Loucy (cell line): ENCODE measurements around the gene RPS6KA2.
"Not testable (repeated sequence)": the region's sequence is repeated elsewhere in the genome, so short reads cannot be mapped to it uniquely, and the experiment has no call there.

Source experiments
- EZH2phosphoT487 ChIP-seq: fragments of 200-600 bp; IDR thresholded peaks from 2 replicates; pipeline ENCODE4 v1.6.1; 2018; ENCODE audit warnings: antibody characterized with exemption, mild to moderate bottlenecking, moderate library complexity, borderline replicate concordance
- TF ChIP-seq, protein P1 (sequence below): fragments of 200-600 bp; sonication (generic); conservative IDR thresholded peaks from 2 replicates; pipeline ENCODE4 v1.5.1; 2014; ENCODE audit warnings: mild to moderate bottlenecking, antibody characterized with exemption, low read length

DNA sequence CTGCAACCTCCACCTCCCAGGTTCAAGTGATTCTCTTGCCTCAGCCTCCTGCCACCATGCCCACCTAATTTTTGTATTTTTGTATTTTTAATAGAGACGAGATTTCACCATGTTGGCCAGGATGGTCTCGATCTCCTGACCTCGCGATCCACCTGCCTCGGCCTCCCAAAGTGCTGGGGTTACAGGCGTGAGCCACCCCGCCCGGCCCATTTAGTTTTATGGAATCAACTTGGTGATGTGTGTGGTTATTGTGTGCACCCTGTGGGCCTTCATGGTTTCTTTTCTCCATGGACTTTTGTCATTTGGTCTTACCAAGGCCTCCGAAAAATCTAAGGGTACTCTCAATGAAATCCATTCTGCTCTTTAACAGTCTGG is 88.1 kb downstream of the RPS6KA2 start:
- TF ChIP-seq, protein P1, sequence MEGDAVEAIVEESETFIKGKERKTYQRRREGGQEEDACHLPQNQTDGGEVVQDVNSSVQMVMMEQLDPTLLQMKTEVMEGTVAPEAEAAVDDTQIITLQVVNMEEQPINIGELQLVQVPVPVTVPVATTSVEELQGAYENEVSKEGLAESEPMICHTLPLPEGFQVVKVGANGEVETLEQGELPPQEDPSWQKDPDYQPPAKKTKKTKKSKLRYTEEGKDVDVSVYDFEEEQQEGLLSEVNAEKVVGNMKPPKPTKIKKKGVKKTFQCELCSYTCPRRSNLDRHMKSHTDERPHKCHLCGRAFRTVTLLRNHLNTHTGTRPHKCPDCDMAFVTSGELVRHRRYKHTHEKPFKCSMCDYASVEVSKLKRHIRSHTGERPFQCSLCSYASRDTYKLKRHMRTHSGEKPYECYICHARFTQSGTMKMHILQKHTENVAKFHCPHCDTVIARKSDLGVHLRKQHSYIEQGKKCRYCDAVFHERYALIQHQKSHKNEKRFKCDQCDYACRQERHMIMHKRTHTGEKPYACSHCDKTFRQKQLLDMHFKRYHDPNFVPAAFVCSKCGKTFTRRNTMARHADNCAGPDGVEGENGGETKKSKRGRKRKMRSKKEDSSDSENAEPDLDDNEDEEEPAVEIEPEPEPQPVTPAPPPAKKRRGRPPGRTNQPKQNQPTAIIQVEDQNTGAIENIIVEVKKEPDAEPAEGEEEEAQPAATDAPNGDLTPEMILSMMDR, result not testable (repeated sequence)
- not testable (repeated sequence) for TF ChIP-seq EZH2phosphoT487
